Measurements from ENCODE around the gene ST7.
A peak's percentile ranks its signal among the peaks of the same experiment; 100 is the strongest.

ST7 gene

GRCh38 chr7:117124591-117125220 is 171.4 kb downstream of the ST7 start:
- Mint-ChIP-seq H3K4me3 (no peak overlapping the region), H3K4me1 (peaks cover 16% of the 10 kb centered on the region), H3K27ac (peak overlapping the region; percentile 57), H3K27me3 (no peaks in the 10 kb centered on the region), H3K9me3 (no peaks in the 10 kb centered on the region), H3K36me3 (ENCODE audit: low read depth) (no peaks in the 10 kb centered on the region)
- DNase-seq (peak; percentile 80), ATAC-seq (peak; percentile 100)

- no peaks in the 10 kb centered on the region for H3K36me3 Mint-ChIP-seq (ENCODE audit: low read depth)
- ATAC-seq, result no peak
- no peak overlapping the region for H3K4me3 Mint-ChIP-seq
- H3K27me3 Mint-ChIP-seq, result no peaks in the 10 kb centered on the region
- H3K9me3 Mint-ChIP-seq, result no peaks in the 10 kb centered on the region
- no peak for DNase-seq
- H3K4me1 Mint-ChIP-seq, result peaks cover 16% of the 10 kb centered on the region
- H3K27ac Mint-ChIP-seq, result no peak overlapping the region
Measured at GRCh38 chr7:117126676-117127075, 173.4 kb downstream of the ST7 start.

- H3K4me1 Mint-ChIP-seq, result peaks cover 21% of the 10 kb centered on the region
- H3K9me3 Mint-ChIP-seq, result no peaks in the 10 kb centered on the region
- ATAC-seq (no peak), DNase-seq (peak; percentile 38)
- H3K36me3 Mint-ChIP-seq (ENCODE audit: low read depth), result peaks cover 6% of the 10 kb centered on the region
- H3K27ac Mint-ChIP-seq, result no peak overlapping the region
- H3K27me3 Mint-ChIP-seq, result no peaks in the 10 kb centered on the region
- no peak overlapping the region for H3K4me3 Mint-ChIP-seq
Measured at GRCh38 chr7:117127585-117128168, 174.4 kb downstream of the ST7 start.

GRCh38 chr7:117129521-117129955 is 176.2 kb downstream of the ST7 start:
- Mint-ChIP-seq H3K9me3 (no peaks in the 10 kb centered on the region), H3K27ac (no peak overlapping the region), H3K36me3 (ENCODE audit: low read depth) (peaks cover 7% of the 10 kb centered on the region), H3K4me1 (peaks cover 13% of the 10 kb centered on the region), H3K27me3 (no peaks in the 10 kb centered on the region), H3K4me3 (no peak overlapping the region)
- DNase-seq (no peak), ATAC-seq (no peak)

GRCh38 chr7:117130262-117130661 is 177.0 kb downstream of the ST7 start:
- no peaks in the 10 kb centered on the region for H3K9me3 Mint-ChIP-seq
- ATAC-seq (no peak), DNase-seq (no peak)
- H3K4me3 Mint-ChIP-seq, result no peak overlapping the region
- peaks cover 7% of the 10 kb centered on the region for H3K4me1 Mint-ChIP-seq
- peaks cover 7% of the 10 kb centered on the region for H3K36me3 Mint-ChIP-seq (ENCODE audit: low read depth)
- no peak overlapping the region for H3K27ac Mint-ChIP-seq
- no peaks in the 10 kb centered on the region for H3K27me3 Mint-ChIP-seq

GRCh38 chr7:117132321-117133120 is 179.2 kb downstream of the ST7 start:
- peak; percentile 63 for ATAC-seq
- Mint-ChIP-seq H3K27me3 (no peaks in the 10 kb centered on the region), H3K27ac (peak overlapping the region; percentile 40)

GRCh38 chr7:117133125-117133524 is 179.8 kb downstream of the ST7 start:
- peaks cover 7% of the 10 kb centered on the region for H3K36me3 Mint-ChIP-seq (ENCODE audit: low read depth)
- peaks cover 7% of the 10 kb centered on the region for H3K4me1 Mint-ChIP-seq
- ATAC-seq, result no peak
- DNase-seq, result no peak
- H3K9me3 Mint-ChIP-seq, result no peaks in the 10 kb centered on the region
- no peaks in the 10 kb centered on the region for H3K27me3 Mint-ChIP-seq
- no peak overlapping the region for H3K27ac Mint-ChIP-seq
- H3K4me3 Mint-ChIP-seq, result no peak overlapping the region

More at GRCh38 chr7:117132321-117133120, 179.2 kb downstream of the ST7 start:
- H3K4me3 Mint-ChIP-seq, result no peak overlapping the region
- H3K36me3 Mint-ChIP-seq (ENCODE audit: low read depth), result peaks cover 7% of the 10 kb centered on the region
- no peak for DNase-seq
- H3K4me1 Mint-ChIP-seq, result peaks cover 7% of the 10 kb centered on the region
- no peaks in the 10 kb centered on the region for H3K9me3 Mint-ChIP-seq

GRCh38 chr7:117134411-117134810 is 181.1 kb downstream of the ST7 start:
- H3K27ac Mint-ChIP-seq, result no peak overlapping the region
- H3K27me3 Mint-ChIP-seq, result no peaks in the 10 kb centered on the region
- no peak for ATAC-seq
- H3K36me3 Mint-ChIP-seq (ENCODE audit: low read depth), result peaks cover 7% of the 10 kb centered on the region
- H3K9me3 Mint-ChIP-seq, result no peaks in the 10 kb centered on the region
- peaks cover 7% of the 10 kb centered on the region for H3K4me1 Mint-ChIP-seq
- DNase-seq, result no peak
- H3K4me3 Mint-ChIP-seq, result no peak overlapping the region

- ATAC-seq, result no peak
- Mint-ChIP-seq H3K27ac (no peak overlapping the region), H3K4me3 (no peak overlapping the region), H3K9me3 (no peaks in the 10 kb centered on the region), H3K4me1 (peaks cover 7% of the 10 kb centered on the region), H3K36me3 (ENCODE audit: low read depth) (peaks cover 7% of the 10 kb centered on the region), H3K27me3 (no peaks in the 10 kb centered on the region)
- no peak for DNase-seq
Measured at GRCh38 chr7:117134889-117135552, 181.7 kb downstream of the ST7 start.

- ATAC-seq, result no peak
- Mint-ChIP-seq H3K36me3 (ENCODE audit: low read depth) (peaks cover 7% of the 10 kb centered on the region), H3K4me3 (no peak overlapping the region), H3K27ac (no peak overlapping the region), H3K9me3 (no peaks in the 10 kb centered on the region), H3K27me3 (no peaks in the 10 kb centered on the region), H3K4me1 (peaks cover 7% of the 10 kb centered on the region)
- no peak for DNase-seq
Measured at GRCh38 chr7:117135553-117135891, 182.2 kb downstream of the ST7 start.

- no peaks in the 10 kb centered on the region for H3K9me3 Mint-ChIP-seq
- ATAC-seq (no peak), DNase-seq (no peak)
- no peaks in the 10 kb centered on the region for H3K27me3 Mint-ChIP-seq
- no peak overlapping the region for H3K27ac Mint-ChIP-seq
- H3K36me3 Mint-ChIP-seq (ENCODE audit: low read depth), result no peaks in the 10 kb centered on the region
- no peaks in the 10 kb centered on the region for H3K4me1 Mint-ChIP-seq
- no peak overlapping the region for H3K4me3 Mint-ChIP-seq
Measured at GRCh38 chr7:117137868-117138267, 184.6 kb downstream of the ST7 start.

GRCh38 chr7:117138495-117138894 is 185.2 kb downstream of the ST7 start:
- Mint-ChIP-seq H3K9me3 (no peaks in the 10 kb centered on the region), H3K4me3 (no peak overlapping the region), H3K27me3 (no peaks in the 10 kb centered on the region), H3K27ac (no peak overlapping the region), H3K36me3 (ENCODE audit: low read depth) (no peaks in the 10 kb centered on the region), H3K4me1 (no peaks in the 10 kb centered on the region)
- ATAC-seq (no peak), DNase-seq (no peak)

GRCh38 chr7:117138981-117139380 is 185.7 kb downstream of the ST7 start:
- no peak for DNase-seq
- H3K27me3 Mint-ChIP-seq, result no peaks in the 10 kb centered on the region
- no peak for ATAC-seq
- no peaks in the 10 kb centered on the region for H3K36me3 Mint-ChIP-seq (ENCODE audit: low read depth)
- no peaks in the 10 kb centered on the region for H3K4me1 Mint-ChIP-seq
- no peak overlapping the region for H3K4me3 Mint-ChIP-seq
- no peak overlapping the region for H3K27ac Mint-ChIP-seq
- H3K9me3 Mint-ChIP-seq, result no peaks in the 10 kb centered on the region

- H3K9me3 Mint-ChIP-seq, result no peaks in the 10 kb centered on the region
- no peak for ATAC-seq
- no peaks in the 10 kb centered on the region for H3K27me3 Mint-ChIP-seq
- no peak overlapping the region for H3K4me3 Mint-ChIP-seq
- no peaks in the 10 kb centered on the region for H3K36me3 Mint-ChIP-seq (ENCODE audit: low read depth)
- no peak for DNase-seq
- H3K27ac Mint-ChIP-seq, result no peak overlapping the region
- H3K4me1 Mint-ChIP-seq, result no peaks in the 10 kb centered on the region
Measured at GRCh38 chr7:117139397-117139984, 186.2 kb downstream of the ST7 start.
